GM12874 (cell line): ENCODE results near the gene ARHGEF25.

Source experiments
- CTCF ChIP-seq: IDR thresholded peaks from 2 replicates; pipeline ENCODE4 v1.5.1; 2011; ENCODE audit warnings: low read depth, mild to moderate bottlenecking, control low read depth, low read length, moderate library complexity; ENCODE audit not compliant: insufficient read depth

Gene ARHGEF25

GRCh38 chr12:57575771-57576612, 35.2 kb upstream of the ARHGEF25 start:
- TF ChIP-seq CTCF: no peak

GRCh38 chr12:57576613-57577160, 34.5 kb upstream of the ARHGEF25 start:
- TF ChIP-seq CTCF: no peak

- no peak for TF ChIP-seq CTCF
Observed at GRCh38 chr12:57577981-57578758, 33.1 kb upstream of the ARHGEF25 start.

- no peak for TF ChIP-seq CTCF
Observed at GRCh38 chr12:57579011-57579410, 32.2 kb upstream of the ARHGEF25 start.

GRCh38 chr12:57579677-57580465, 31.4 kb upstream of the ARHGEF25 start:
- no peak for TF ChIP-seq CTCF

- no peak for TF ChIP-seq CTCF
Observed at GRCh38 chr12:57580466-57580795, 30.8 kb upstream of the ARHGEF25 start.

- no peak for TF ChIP-seq CTCF
Observed at GRCh38 chr12:57581802-57582201, 29.4 kb upstream of the ARHGEF25 start.
